HG03108 (cell line): ENCODE data around the gene MAP2K5.

ENCODE experiments used
- ATAC-seq: cut with Tn5 transposase; IDR thresholded peaks from one replicate; pipeline ENCODE4 v1.9.1; 2021; ENCODE audit warnings: moderate library complexity; ENCODE audit not compliant: unreplicated experiment

MAP2K5 gene

GRCh38 chr15:67820992-67821783, 278.7 kb downstream of the MAP2K5 start:
- ATAC-seq: no peak

GRCh38 chr15:67821784-67822440, 279.4 kb downstream of the MAP2K5 start:
- no peak for ATAC-seq

- no peak for ATAC-seq
Measured at GRCh38 chr15:67822537-67823313, 280.2 kb downstream of the MAP2K5 start.

- no peak for ATAC-seq
Measured at GRCh38 chr15:67823314-67824196, 281.1 kb downstream of the MAP2K5 start.

GRCh38 chr15:67824197-67824968, 281.9 kb downstream of the MAP2K5 start:
- no peak for ATAC-seq

- no peak for ATAC-seq
Measured at GRCh38 chr15:67824976-67825880, 282.7 kb downstream of the MAP2K5 start, which contains the start of gene SKOR1. TSS of gene SKOR1 (plus strand) at chr15:67825509. CDS start at chr15:67825603, 94 bp downstream.

GRCh38 chr15:67825881-67826716, 283.6 kb downstream of the MAP2K5 start:
- ATAC-seq: no peak

GRCh38 chr15:67826717-67827561, 284.4 kb downstream of the MAP2K5 start:
- ATAC-seq: no peak

GRCh38 chr15:67827562-67828277, 285.2 kb downstream of the MAP2K5 start:
- no peak for ATAC-seq

- ATAC-seq: no peak
Measured at GRCh38 chr15:67828278-67828968, 285.9 kb downstream of the MAP2K5 start.

GRCh38 chr15:67828969-67829646, 286.6 kb downstream of the MAP2K5 start:
- no peak for ATAC-seq

GRCh38 chr15:67829647-67830504, 287.4 kb downstream of the MAP2K5 start:
- ATAC-seq: no peak

GRCh38 chr15:67831363-67831762, 288.9 kb downstream of the MAP2K5 start:
- ATAC-seq: no peak

GRCh38 chr15:67832031-67832551, 289.6 kb downstream of the MAP2K5 start:
- ATAC-seq: no peak
